Psoas muscle (tissue), 8 donors: ENCODE results near the gene PSEN2. TPM values are rescaled to one million over a fixed set of nuclear protein-coding genes. Genes with fewer than 3 reads are reported as not detected.

Experiments used
- ATAC-seq, 4 donors: fragments of 200-7000 bp; cut with Tn5 transposase; one replicate each; pipeline ENCODE4 v1.9.1; 2020; ENCODE audit warnings: moderate library complexity in 3 of 4, mild to moderate bottlenecking in 2 of 4
- DNase-seq, 2 donors: peaks; one replicate each; pipeline ENCODE4 v3.0.0-alpha.2; 2020
- H3K27ac ChIP-seq: fragments of 200-600 bp; one replicate; pipeline ENCODE4 v1.8.0; 2022
- H3K27me3 ChIP-seq, 3 donors: fragments of 200-600 bp in 1 of 3; one replicate each; pipeline versions ENCODE4 v1.6.1 to v1.8.0; 2013 to 2022; ENCODE audit warnings: low read length in 2 of 3, mild to moderate bottlenecking in 2 of 3, moderate library complexity in 1 of 3; ENCODE audit not compliant: insufficient read depth in 3 of 3
- H3K36me3 ChIP-seq, 2 donors: fragments of 200-600 bp in 1 of 2; one replicate each; pipeline versions ENCODE4 v1.6.1 to v1.8.0; 2013 to 2022; ENCODE audit warnings: low read depth in 1 of 2, mild to moderate bottlenecking in 1 of 2, moderate library complexity in 1 of 2; ENCODE audit not compliant: insufficient read depth in 1 of 2
- H3K4me1 ChIP-seq: fragments of 200-600 bp; one replicate; pipeline ENCODE4 v1.8.0; 2022
- H3K4me3 ChIP-seq: fragments of 200-600 bp; one replicate; pipeline ENCODE4 v1.8.0; 2022; ENCODE audit warnings: mild to moderate bottlenecking
- H3K9me3 ChIP-seq: fragments of 200-600 bp; one replicate; pipeline ENCODE4 v1.8.0; 2022
- CTCF ChIP-seq: fragments of 200-600 bp; IDR thresholded peaks from one replicate; pipeline ENCODE4 v1.8.0; 2022; ENCODE audit warnings: antibody characterized with exemption
- WGBS, 3 donors: extraction: QIAGEN DNeasy Blood & Tissue Kit; methylation state at CpG; one replicate each; pipeline versions ENCODE4 v1.1.6 to v1.1.7; 2013; 5-methylcytosine and 5-hydroxymethylcytosine counted together
- intact Hi-C, 2 donors: fragments of 100-400 bp; cut with DNase I; formaldehyde crosslinking; loops; one replicate each; pipeline versions ENCODE4 v1.11.0 to v1.14.2; 2022
- polyA plus RNA-seq, 3 donors: library from polyadenylated mRNA; stranded (reverse); fragments of 200-250 nt; gene quantifications; one replicate each; pipeline ENCODE4 v1.2.3, GENCODE V29; 2013
- total RNA-seq, 4 donors: library from RNA; stranded (reverse); fragmentation: NEBNext Ultra II Directional in 2 of 4; extraction: Animal tissue kit (Norgen Biotek cat#: 25700) in 2 of 4; gene quantifications; one replicate each; pipeline versions ENCODE4 v1.2.1 to v1.2.4, GENCODE V29; 2021 to 2023
- donor health status: healthy with polysubstance abuse.
- donor health status: DM: no; HTN: no; CAD: no; lungs with moderate emphysema.
- donor health status: Bipolar disorder and iron deficiency.
- donor health status: healthy.
- donor health status: DM: yes; HTN: yes; CAD: no.
- donor health status: DM: no; HTN: no; CAD: no.
- donor health status: DM: no; HTN: no; CAD: no.
- donor health status: DM: yes; HTN: yes; CAD: no.

Gene PSEN2
- total and polyA plus RNA-seq, 7 donors = 15.5 to 31.5 (median 26.9) TPM

DNA sequence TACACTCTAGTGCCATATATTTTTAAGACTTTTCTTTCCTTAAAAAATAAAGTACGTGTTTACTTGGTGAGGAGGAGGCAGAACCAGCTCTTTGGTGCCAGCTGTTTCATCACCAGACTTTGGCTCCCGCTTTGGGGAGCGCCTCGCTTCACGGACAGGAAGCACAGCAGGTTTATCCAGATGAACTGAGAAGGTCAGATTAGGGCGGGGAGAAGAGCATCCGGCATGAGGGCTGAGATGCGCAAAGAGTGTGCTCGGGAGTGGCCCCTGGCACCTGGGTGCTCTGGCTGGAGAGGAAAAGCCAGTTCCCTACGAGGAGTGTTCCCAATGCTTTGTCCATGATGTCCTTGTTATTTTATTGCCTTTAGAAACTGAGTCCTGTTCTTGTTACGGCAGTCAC lies 25.2 kb downstream of the PSEN2 start:
- peaks cover 0 to 100% of the 10 kb centered on the region in 2 donors for H3K36me3 ChIP-seq
- intact Hi-C loops = no loop called here
- no peak overlapping the region for H3K27ac ChIP-seq
- H3K9me3 ChIP-seq = no peaks in the 10 kb centered on the region
- WGBS, 3 donors = 78 to 90% (median 87%) methylated on average over 11 of the region's 11 CpGs
- H3K27me3 ChIP-seq = no peaks in the 10 kb centered on the region
- H3K4me1 ChIP-seq = no peaks in the 10 kb centered on the region
- H3K4me3 ChIP-seq = no peak overlapping the region
- TF ChIP-seq CTCF = no peak
- ATAC-seq = no peak
- DNase-seq = no peak

- no peak overlapping the region for H3K27ac ChIP-seq
- no peaks in the 10 kb centered on the region for H3K4me1 ChIP-seq
- no peak for TF ChIP-seq CTCF
- no peak for DNase-seq
- ATAC-seq = no peak
- H3K4me3 ChIP-seq = no peak overlapping the region
- H3K9me3 ChIP-seq = no peaks in the 10 kb centered on the region
- H3K36me3 ChIP-seq = peaks cover 0 to 88% of the 10 kb centered on the region in 2 donors
- 90 to 99% (median 92%) methylated on average over 3 of the region's 3 CpGs for WGBS, 3 donors
- H3K27me3 ChIP-seq = no peaks in the 10 kb centered on the region
- intact Hi-C loops = no loop called here
Measured at GRCh38 chr1:226898246-226898645, 27.8 kb downstream of the PSEN2 start.

DNA sequence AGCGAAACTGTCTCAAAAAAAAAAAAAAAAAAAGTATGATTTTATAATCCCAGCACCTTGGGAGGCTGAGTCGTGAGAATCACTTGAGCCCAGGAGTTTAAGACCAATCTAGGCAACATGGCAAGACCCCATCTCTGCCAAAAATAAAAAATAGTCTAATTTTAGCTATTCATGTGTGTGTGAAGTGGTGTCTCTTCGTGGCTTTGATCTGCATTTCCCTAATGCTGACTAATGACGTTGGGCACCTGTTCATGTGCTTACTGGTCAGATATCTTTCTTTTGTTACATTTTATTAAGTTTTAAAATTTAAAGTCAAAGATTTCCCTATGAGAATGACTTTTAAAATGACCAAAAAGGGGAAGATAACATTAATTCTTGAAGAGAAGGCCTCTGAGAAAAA lies 31.0 kb downstream of the PSEN2 start:
- ATAC-seq (no peak), DNase-seq (no peak)
- TF ChIP-seq CTCF = no peak
- intact Hi-C loops = no loop called here
- Histone ChIP-seq H3K4me3 (no peak overlapping the region), H3K36me3 (peaks cover 0 to 58% of the 10 kb centered on the region in 2 donors), H3K27me3 (no peaks in the 10 kb centered on the region), H3K4me1 (peaks cover 4% of the 10 kb centered on the region), H3K27ac (no peak overlapping the region), H3K9me3 (no peaks in the 10 kb centered on the region)
- WGBS, 3 donors = 74 to 81% (median 81%) methylated on average over 4 of the region's 4 CpGs

GRCh38 chr1:226902601-226903000 lies 32.2 kb downstream of the PSEN2 start:
- H3K9me3 ChIP-seq = no peaks in the 10 kb centered on the region
- DNase-seq (no peak), ATAC-seq (peak in 1 of 4 donors; percentile 32)
- no peak overlapping the region for H3K27ac ChIP-seq
- H3K4me1 ChIP-seq = peaks cover 4% of the 10 kb centered on the region
- no peaks in the 10 kb centered on the region for H3K27me3 ChIP-seq
- WGBS, 3 donors = 39 to 74% (median 60%) methylated on average over 4 of the region's 4 CpGs
- intact Hi-C loops = no loop called here
- no peak overlapping the region for H3K4me3 ChIP-seq
- peaks cover 0 to 47% of the 10 kb centered on the region in 2 donors for H3K36me3 ChIP-seq
- no peak for TF ChIP-seq CTCF
